ENCODE results near the gene GFRA1.

DNA sequence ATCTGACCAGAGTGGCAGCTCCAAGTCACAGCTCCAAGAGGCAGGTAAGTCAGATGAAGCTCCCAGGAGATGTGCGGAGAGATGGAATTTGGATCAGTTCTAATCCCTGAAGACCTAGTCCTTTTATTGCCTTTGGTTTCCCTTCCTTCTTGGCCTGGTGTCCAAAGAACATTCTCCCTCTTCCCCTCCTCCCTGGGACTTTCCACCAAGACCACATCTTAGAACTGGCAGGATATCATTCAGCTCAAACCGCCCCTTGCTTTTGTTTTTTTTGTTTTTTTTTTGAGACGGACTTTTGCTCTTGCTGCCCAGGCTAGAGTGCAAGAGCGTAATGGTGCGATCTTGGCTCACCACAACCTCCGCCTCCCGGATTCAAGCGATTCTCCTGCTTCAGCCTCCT lies 190.8 kb downstream of the GFRA1 start:
- TF ChIP-seq, protein P1, sequence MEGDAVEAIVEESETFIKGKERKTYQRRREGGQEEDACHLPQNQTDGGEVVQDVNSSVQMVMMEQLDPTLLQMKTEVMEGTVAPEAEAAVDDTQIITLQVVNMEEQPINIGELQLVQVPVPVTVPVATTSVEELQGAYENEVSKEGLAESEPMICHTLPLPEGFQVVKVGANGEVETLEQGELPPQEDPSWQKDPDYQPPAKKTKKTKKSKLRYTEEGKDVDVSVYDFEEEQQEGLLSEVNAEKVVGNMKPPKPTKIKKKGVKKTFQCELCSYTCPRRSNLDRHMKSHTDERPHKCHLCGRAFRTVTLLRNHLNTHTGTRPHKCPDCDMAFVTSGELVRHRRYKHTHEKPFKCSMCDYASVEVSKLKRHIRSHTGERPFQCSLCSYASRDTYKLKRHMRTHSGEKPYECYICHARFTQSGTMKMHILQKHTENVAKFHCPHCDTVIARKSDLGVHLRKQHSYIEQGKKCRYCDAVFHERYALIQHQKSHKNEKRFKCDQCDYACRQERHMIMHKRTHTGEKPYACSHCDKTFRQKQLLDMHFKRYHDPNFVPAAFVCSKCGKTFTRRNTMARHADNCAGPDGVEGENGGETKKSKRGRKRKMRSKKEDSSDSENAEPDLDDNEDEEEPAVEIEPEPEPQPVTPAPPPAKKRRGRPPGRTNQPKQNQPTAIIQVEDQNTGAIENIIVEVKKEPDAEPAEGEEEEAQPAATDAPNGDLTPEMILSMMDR (IDR thresholded peaks at IDR 0.05 in 8 of 11, conservative IDR thresholded peaks at IDR 0.05 in 3 of 11), result no peak
- TF ChIP-seq POLR2A (IDR thresholded peaks at IDR 0.05), result no peak
- TF ChIP-seq POLR2AphosphoS5 (IDR thresholded peaks at IDR 0.05), result no peak

Measured in spleen (tissue), 7 donors.